ENCODE measurements around the gene CRIP3. TPM values are rescaled to one million over a fixed set of nuclear protein-coding genes. Genes with fewer than 3 reads are reported as not detected.
"Not testable (repeated sequence)": the region's sequence is repeated elsewhere in the genome, so short reads cannot be mapped to it uniquely, and the experiment has no call there.

Gene CRIP3
- total and polyA plus RNA-seq, 8 donors: 0.37 to 1.6 (median 0.92) TPM; not detected in 5

GRCh38 chr6:43304882-43305281 lies 3.7 kb downstream of the CRIP3 start:
- H3K27ac ChIP-seq: no peak overlapping the region
- H3K9me3 ChIP-seq: no peaks in the 10 kb centered on the region
- TF ChIP-seq POLR2A (IDR thresholded peaks at IDR 0.05) (no peak), POLR2AphosphoS5 (IDR thresholded peaks at IDR 0.05) (no peak), EP300 (IDR thresholded peaks at IDR 0.05) (no peak)
- TF ChIP-seq, protein P1, sequence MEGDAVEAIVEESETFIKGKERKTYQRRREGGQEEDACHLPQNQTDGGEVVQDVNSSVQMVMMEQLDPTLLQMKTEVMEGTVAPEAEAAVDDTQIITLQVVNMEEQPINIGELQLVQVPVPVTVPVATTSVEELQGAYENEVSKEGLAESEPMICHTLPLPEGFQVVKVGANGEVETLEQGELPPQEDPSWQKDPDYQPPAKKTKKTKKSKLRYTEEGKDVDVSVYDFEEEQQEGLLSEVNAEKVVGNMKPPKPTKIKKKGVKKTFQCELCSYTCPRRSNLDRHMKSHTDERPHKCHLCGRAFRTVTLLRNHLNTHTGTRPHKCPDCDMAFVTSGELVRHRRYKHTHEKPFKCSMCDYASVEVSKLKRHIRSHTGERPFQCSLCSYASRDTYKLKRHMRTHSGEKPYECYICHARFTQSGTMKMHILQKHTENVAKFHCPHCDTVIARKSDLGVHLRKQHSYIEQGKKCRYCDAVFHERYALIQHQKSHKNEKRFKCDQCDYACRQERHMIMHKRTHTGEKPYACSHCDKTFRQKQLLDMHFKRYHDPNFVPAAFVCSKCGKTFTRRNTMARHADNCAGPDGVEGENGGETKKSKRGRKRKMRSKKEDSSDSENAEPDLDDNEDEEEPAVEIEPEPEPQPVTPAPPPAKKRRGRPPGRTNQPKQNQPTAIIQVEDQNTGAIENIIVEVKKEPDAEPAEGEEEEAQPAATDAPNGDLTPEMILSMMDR (IDR thresholded peaks at IDR 0.05): no peak
- intact Hi-C loops (cut with DNase I; ENCODE audit: low total_unique reads): no loop called here
- no peaks in the 10 kb centered on the region for H3K36me3 ChIP-seq
- 76 to 91% (median 81%) methylated on average over 2 of the region's 2 CpGs for WGBS, 5 donors
- no peak overlapping the region for H3K4me3 ChIP-seq
- H3K27me3 ChIP-seq: peaks cover 0 to 59% (median 10%) of the 10 kb centered on the region in 3 donors
- DNase-seq: no peak
- H3K4me1 ChIP-seq: peaks cover 0 to 15% (median 13%) of the 10 kb centered on the region in 4 donors

- Histone ChIP-seq H3K9me3 (no peaks in the 10 kb centered on the region), H3K36me3 (no peaks in the 10 kb centered on the region), H3K4me1 (peaks cover 0 to 15% (median 13%) of the 10 kb centered on the region in 4 donors), H3K27me3 (peaks cover 0 to 64% (median 10%) of the 10 kb centered on the region in 3 donors), H3K4me3 (no peak overlapping the region), H3K27ac (no peak overlapping the region)
- intact Hi-C loops (cut with DNase I; ENCODE audit: low total_unique reads): no loop called here
- no peak for DNase-seq
- TF ChIP-seq, protein P1 (IDR thresholded peaks at IDR 0.05): no peak
- TF ChIP-seq EP300 (IDR thresholded peaks at IDR 0.05) (no peak), POLR2AphosphoS5 (IDR thresholded peaks at IDR 0.05) (no peak), POLR2A (IDR thresholded peaks at IDR 0.05) (no peak)
- 66 to 81% (median 72%) methylated on average over 3 of the region's 3 CpGs for WGBS, 5 donors
Observed at GRCh38 chr6:43304361-43304760, 4.3 kb downstream of the CRIP3 start.

DNA sequence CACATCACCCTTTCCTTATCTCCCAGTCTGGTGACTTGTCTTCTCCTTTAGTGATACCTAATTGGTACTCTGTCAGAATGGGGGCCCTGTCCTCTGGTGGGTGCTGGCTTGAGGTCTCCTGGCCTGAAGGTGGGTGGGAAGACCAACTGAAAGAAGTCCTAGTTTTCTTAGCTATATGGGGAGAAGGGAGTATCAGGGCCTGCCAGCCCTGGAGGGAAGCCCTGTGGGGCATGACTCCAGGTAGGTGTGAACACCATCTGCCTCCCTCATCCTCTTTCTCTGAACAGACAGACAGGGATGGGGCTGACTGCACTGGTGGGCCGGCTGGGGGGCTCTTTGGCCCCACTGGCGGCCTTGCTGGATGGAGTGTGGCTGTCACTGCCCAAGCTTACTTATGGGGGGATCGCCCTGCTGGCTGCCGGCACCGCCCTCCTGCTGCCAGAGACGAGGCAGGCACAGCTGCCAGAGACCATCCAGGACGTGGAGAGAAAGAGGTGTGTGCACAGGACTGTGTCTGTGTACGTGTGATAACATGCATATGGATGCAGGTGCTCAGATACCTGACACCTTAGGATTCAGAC lies 4.8 kb downstream of the CRIP3 start:
- H3K9me3 ChIP-seq: no peaks in the 10 kb centered on the region
- H3K27ac ChIP-seq: no peak overlapping the region
- DNase-seq: no peak
- H3K27me3 ChIP-seq: peaks cover 0 to 66% (median 10%) of the 10 kb centered on the region in 3 donors
- no peak overlapping the region for H3K4me3 ChIP-seq
- intact Hi-C loops (cut with DNase I; ENCODE audit: low total_unique reads): no loop called here
- TF ChIP-seq, protein P1 (IDR thresholded peaks at IDR 0.05): no peak
- TF ChIP-seq POLR2A (IDR thresholded peaks at IDR 0.05) (no peak), EP300 (IDR thresholded peaks at IDR 0.05) (no peak), POLR2AphosphoS5 (IDR thresholded peaks at IDR 0.05) (no peak)
- 69 to 78% (median 75%) methylated on average over 6 to 8 of the region's 8 CpGs for WGBS, 5 donors
- peaks cover 0 to 11% (median 10%) of the 10 kb centered on the region in 4 donors for H3K4me1 ChIP-seq
- H3K36me3 ChIP-seq: no peaks in the 10 kb centered on the region

DNA sequence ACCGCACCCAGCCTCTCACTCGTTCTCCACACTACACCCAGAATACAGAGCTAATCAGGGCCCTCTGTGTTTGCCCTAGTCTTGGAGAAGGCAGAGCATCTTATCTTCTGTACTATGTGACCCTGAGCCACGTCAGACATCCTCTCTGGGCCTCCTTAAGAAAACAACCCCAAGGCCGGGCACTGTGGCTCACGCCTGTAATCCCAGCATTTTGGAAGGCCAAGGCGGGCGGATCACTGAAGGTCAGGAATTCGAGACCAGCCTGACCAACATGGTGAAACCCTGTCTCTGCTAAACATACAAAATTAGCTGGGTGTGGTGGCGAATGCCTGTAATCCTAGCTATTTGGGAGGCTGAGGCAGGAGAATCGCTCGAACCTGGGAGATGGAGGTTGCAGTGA lies 5.6 kb downstream of the CRIP3 start:
- H3K36me3 ChIP-seq; intact Hi-C loops (cut with DNase I; ENCODE audit: low total_unique reads); DNase-seq; H3K27ac ChIP-seq; H3K4me1 ChIP-seq; H3K9me3 ChIP-seq; H3K4me3 ChIP-seq: not testable (repeated sequence)
- WGBS, 5 donors: 82 to 88% (median 82%) methylated on average over 11 of the region's 11 CpGs
- H3K27me3 ChIP-seq: peaks cover 0 to 66% (median 3%) of the 10 kb centered on the region in 3 donors

DNA sequence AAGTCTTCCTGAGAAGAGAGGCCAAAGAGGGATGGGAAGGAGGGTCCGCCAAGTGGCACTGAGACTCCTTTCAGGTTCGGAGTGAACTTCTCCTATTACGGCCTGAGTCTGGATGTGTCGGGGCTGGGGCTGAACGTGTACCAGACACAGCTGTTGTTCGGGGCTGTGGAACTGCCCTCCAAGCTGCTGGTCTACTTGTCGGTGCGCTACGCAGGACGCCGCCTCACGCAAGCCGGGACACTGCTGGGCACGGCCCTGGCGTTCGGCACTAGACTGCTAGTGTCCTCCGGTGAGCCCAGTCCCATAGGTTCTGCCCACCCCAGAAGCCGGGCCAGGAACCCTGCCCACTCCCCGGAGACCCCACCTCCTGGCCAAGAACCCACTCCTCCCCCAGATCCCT lies 6.5 kb downstream of the CRIP3 start:
- H3K9me3 ChIP-seq: no peaks in the 10 kb centered on the region
- WGBS, 5 donors: 74 to 87% (median 85%) methylated on average over 7 to 19 of the region's 19 CpGs
- TF ChIP-seq EP300 (IDR thresholded peaks at IDR 0.05) (no peak), POLR2AphosphoS5 (IDR thresholded peaks at IDR 0.05) (no peak), POLR2A (IDR thresholded peaks at IDR 0.05) (no peak)
- TF ChIP-seq, protein P1 (IDR thresholded peaks at IDR 0.05): no peak
- H3K4me1 ChIP-seq: no peaks in the 10 kb centered on the region
- no peak overlapping the region for H3K4me3 ChIP-seq
- no peak overlapping the region for H3K27ac ChIP-seq
- DNase-seq: no peak
- no peaks in the 10 kb centered on the region for H3K36me3 ChIP-seq
- intact Hi-C loops (cut with DNase I; ENCODE audit: low total_unique reads): no loop called here
- peaks cover 0 to 61% (median 0%) of the 10 kb centered on the region in 3 donors for H3K27me3 ChIP-seq

All from stomach (tissue), 9 donors.